Ishikawa (cell line): ENCODE measurements around the gene CCDC200.

Experiments used
- EGR1 ChIP-seq: IDR thresholded peaks from 2 replicates; pipeline ENCODE4 v1.6.1; 2012
- FOXM1 ChIP-seq: IDR thresholded peaks from 2 replicates; pipeline ENCODE4 v1.6.1; 2012; ENCODE audit warnings: low read depth, borderline replicate concordance
- NFIC ChIP-seq: IDR thresholded peaks from 2 replicates; pipeline ENCODE4 v1.6.1; 2012
- TEAD4 ChIP-seq: IDR thresholded peaks from 2 replicates; pipeline ENCODE4 v1.6.1; 2012

DNA sequence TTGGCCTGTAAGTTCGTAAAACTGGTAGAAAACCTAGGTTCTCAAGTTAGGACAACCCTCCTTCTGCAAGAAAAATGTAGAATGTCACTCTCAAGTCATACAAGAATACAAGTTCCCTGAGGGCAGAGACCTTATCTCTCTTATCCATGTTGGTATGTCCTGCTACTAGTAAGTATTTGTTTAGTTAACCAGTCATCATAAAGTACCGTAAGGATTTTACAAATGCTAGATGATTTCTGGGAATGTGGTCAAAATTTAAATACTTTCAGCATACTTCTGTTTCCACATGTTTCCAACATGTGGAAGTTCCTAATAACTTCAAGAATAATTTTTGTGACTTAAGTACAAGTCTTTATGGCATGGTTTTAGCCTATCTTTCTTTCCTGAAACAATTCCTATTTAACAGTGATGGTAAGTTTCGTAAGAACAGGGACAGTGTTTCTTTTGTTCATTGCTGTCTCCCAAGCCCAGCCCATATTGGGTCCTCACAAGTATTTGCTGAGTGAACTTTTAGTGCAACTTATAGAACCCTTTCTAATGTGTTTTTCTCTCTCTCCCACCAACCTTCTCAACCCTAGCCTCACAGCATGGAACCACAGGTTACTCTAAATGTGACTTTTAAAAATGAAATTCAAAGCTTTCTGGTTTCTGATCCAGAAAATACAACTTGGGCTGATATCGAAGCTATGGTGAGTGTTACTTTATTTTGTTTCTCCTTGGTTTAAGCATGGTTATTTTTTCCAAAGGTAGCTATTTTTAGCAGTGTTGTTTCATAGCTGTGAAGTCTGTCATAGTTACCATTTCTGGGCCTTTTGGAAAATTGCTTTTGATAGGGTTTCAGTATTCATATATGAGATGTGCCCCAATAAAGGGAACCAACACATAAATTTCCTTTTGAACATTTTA is 53.0 kb downstream of the CCDC200 start:
- TF ChIP-seq NFIC (no peak), EGR1 (no peak), TEAD4 (no peak), FOXM1 (no peak)
